HuH-7 (cell line): ENCODE data around the gene ZNF525.
"Not testable (repeated sequence)": the region's sequence is repeated elsewhere in the genome, so short reads cannot be mapped to it uniquely, and the experiment has no call there.

ENCODE experiments used
- DNase-seq: peaks from one replicate; pipeline ENCODE4 v3.0.0; 2011; ENCODE audit warnings: low spot score

ZNF525 gene

DNA sequence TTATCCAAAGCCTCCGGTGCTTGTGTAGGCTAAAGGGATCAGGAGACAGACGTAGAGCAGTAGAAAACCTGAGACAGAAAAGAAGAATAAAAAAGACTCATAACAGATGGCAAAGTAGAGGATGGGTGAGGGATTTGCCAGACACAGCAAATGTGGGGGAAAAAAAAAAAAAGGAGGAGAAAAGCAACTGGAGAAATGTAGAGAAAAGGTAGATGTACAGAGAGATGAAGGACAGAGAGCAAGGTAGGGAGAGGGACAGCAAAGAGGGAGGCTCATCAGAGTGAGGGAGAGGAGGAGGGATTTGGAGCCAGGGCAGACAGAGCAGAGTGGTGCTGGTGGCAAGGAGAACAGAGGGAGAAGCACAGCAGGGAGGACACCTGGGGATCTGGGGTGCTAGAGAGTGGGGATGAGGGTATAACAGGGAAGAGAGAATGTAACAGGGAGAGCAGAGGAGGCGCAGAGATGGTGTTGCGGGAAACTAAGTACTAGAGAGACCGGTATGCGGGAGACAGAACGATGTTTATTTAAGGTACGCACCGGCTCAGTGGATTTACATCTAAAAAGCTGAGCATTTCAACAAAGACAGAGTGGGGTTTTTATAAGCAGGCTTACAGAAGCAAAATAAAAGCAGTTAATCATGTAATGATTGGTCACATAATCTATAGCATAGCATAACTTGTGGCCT lies 30.5 kb downstream of the ZNF525 start:
- DNase-seq: not testable (repeated sequence)

DNA sequence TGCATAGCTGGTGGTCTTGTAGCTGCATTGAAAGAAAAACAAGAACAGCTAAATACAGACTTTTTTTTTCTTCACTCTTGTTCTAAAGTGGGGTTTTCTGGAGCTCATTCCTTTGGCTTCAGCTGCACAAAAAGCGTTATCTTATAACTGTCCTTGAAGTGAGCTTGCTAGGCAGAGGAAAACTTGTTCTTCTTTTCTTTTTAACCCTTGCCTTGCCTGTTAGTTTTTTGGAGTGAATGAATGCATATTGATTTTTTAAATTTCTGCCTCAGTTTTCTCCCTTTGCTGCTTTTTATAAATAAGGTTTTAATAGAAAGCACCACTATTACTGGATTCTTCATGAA lies 31.0 kb downstream of the ZNF525 start:
- no peak for DNase-seq

DNA sequence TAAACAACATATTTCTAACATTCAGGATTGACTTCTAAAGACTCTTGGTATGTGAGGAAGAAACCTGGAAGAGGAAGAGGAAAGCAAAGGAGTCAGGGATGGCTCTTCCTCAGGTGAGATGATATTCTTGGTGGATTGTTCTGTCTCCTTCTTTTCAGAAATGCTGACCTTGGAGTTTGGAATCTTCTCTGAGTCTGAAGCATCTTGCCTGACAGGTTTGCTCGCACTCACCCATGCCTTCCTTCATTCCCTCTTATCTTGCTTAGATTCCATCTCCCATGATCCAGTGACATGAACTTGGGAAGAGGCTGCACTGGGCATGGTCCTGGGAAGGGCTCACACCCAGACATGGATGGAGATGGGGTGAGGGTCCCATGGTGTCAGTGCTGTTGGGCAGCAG lies 32.4 kb downstream of the ZNF525 start:
- DNase-seq: not testable (repeated sequence)

DNA sequence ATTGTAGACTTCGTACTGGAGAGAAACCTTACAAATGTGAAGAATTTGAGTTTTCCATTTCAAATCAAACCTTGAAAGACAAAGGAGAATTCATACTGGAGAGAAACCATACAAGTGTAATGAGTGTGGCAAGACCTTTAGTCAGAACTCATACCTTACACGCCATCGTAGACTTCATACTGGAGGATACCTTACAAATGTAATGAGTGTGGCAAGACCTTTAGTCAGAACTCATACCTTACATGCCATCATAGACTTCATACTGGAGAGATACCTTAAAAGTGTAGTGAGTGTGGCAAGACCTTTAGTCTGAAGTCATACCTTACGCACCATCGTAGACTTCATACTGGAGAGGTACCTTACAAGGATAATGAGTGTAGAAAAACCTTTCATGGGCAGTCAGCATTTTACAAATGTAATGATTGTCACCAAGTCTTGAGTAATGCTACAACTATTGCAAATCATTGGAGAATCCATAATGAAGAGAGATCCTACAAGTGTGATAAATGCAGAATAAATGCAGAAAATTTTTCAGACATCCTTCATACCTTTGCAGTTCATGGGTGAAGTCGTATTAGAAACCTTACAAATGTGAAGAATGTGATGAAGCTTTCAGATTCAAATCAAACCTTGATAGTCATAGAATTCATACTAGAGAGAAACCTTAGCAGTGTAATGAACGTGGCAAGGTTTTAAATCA lies 44.1 kb downstream of the ZNF525 start:
- no peak for DNase-seq

DNA sequence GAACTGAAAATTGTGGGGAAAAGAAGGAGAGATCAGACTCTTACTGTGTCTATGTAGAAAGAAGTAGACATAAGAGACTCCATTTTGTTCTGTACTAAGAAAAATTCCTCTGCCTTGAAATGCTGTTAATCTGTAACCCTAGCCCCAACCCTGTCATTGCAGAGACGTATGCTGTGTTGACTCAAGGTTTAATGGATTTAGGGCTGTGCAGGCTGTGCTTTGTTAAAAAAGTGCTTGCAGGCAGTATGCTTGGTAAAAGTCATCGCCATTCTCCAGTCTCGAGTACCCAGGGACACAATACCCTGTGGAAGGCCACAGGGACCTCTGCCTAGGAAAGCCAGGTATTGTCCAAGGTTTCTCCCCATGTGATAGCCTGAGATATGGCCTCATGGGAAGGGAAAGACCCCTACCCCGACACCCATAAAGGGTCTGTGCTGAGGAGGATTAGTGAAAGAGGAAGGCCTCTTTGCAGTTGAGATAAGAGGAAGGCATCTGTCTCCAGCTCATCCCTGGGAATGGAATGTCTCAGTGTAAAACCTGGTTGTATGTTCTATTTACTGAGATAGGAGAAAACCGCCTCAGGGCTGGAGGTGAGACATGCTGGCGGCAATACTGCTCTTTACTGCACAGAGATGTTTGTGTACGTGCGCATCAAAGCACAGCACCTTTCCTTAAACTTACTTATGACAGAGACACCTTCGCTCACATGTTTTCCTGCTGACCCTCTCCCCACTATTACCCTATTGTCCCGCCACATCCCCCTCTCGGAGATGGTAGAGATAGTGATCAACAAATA lies 55.2 kb downstream of the ZNF525 start:
- DNase-seq: not testable (repeated sequence)

DNA sequence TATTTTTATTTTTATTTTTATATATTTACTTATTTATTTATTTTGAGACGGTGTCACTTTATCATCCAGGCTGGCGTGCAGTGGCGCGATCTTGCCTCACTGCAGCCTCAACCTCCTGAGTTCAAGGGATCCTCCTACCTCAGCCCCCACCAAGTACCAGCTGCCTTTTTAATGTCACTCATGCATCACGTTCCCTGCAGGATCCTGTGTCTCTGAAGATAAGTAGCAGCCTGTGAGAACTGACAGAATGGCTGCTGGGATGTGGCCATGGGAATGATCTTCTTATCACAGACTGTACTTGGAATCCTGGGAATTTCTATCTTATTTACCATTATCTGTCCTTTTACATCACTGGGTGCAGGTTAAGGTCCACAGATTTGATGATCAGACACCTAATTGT lies 57.0 kb downstream of the ZNF525 start:
- DNase-seq: no peak

DNA sequence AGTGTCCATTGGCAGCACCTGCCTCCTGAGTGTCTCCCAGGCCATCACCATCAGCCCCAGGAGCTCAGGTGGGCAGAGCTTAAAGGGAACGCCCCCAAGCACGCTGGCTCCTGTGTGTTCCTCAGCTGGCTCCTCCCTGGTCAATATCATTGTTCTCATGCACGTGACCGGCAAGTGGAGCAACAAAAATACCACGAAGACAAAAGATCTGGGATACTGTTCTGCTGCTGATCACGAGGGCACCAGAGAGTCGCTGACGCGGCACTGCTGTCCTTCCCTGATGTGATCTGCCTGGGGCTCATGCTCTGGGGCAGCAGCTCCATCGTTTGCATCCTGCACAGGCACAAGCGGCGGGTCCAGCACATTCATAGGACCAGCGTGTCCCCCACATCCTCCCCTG lies 57.6 kb downstream of the ZNF525 start:
- DNase-seq: not testable (repeated sequence)

DNA sequence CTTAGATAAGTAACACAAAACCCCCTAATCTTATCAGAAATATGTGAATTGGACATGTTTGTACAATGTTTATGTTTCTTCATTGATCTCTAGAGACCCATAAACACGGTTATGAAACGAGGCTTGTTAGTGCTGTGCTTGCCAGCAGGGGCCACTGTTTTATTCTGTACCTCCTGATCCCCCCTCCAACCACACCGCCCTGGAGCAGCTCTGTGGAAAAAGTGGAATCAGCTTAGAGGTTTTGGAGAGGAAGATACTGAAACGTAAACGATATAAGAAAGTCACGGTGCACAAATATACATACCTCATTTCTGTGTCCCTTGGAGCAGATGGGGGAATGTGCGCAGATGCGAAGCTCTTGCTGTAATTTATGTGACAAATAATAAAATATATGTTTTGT lies 58.2 kb downstream of the ZNF525 start:
- not testable (repeated sequence) for DNase-seq

DNA sequence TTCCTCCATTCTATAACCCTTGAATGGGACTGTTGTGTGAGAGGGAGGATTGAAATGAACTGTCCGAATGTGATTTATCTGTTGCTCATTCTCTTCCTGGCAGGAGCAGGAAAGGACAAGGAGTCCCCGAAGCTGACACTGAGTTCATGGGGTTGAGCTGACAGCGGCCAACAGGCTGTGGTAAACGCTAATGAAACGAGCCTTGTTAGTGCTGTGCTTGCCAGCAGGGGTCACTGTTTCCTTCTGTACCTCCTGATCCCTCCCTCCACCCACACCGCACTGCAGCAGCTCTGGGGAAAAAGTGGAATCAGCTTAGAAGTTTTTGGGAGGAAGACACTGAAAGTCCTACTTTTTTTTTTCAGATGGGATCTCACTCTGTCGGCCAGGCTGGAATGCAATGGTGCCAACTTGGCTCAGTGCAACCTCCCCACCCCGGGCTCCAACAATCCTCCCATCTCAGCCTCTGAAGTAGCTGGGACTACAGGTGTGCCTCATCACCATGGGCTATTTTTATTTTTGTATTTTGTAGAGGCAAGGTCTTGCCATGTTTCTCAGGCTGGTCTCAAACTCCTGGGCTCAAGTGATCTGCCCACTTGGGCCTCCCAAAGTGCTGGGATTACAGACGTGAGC lies 59.6 kb downstream of the ZNF525 start:
- no peak for DNase-seq

DNA sequence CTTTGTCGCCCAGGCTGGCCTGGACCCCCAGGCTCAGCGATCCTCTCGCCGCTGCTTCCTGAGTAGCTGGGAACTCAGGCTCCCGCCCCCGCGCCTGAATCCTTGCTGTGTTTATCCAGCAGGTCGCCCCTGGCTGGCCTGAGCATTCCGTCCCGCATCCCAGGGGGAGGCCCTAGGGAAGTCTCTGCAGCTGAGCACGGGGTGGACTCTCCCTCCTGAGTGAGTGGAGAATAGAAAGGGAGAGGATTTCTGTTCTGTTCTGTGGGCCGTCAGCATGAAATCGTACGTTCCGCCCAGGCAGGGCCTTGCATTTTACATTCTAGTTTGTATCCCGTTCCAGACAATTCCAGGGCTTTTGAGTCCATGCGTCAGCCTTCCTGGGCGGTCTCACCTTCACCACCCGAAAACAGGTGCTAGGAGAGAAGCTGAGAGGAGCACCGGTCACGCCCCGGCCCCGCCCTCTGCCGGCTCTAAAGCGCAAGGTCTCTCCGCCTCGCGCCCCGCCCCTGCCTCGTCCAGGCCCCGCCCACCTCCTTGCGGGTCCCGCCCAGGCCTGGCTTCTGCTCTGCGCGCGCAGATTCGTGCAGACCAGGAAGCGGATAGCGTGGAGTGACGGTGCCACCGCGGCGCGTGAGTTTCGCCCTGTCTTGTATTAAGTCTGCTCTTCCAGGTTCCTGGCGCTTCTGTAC lies 66.0 kb downstream of the ZNF525 start, which contains the start of gene ZNF761:
Gene ZNF761, plus strand, starts transcription at position 586 of the 689 bp plus-strand sequence. CDS start 15,285 bp downstream, outside the sequence.
- peak; percentile 66 for DNase-seq

DNA sequence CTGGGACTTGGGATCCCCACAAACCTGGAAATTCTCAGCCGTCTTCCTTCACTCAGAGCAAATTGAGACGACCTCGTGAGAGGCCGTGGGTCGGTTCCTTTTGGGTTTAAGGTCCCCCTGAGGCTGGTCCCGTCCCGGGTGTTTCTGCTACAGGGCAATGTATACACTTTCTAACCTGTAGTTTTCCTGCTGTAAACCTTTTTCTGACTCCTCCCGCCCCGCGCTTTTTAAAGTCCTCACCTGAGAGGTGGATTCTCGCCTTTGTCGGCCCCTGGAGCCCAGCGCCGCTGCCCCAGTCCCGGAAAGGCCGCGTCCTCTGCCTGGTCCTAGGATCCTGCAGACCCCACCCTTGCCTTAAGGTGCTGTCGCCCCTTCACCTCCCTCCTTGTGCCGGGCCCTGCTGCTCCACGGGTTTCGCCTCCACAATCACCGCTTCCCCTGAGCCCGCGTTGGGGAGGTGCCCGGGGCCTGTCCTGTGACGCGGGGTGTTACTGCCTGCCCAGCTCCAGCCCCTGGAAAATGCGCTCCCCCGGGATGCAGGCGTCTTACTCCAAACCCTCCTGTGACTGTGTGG lies 66.7 kb downstream of the ZNF525 start:
- peak; percentile 12 for DNase-seq
